ENCODE results near the gene LRIT2. TPM values are rescaled to one million over a fixed set of nuclear protein-coding genes. Genes with fewer than 3 reads are reported as not detected.

Gene LRIT2
- total RNA-seq, 2 experiments from 2014 or later, result not detected

DNA sequence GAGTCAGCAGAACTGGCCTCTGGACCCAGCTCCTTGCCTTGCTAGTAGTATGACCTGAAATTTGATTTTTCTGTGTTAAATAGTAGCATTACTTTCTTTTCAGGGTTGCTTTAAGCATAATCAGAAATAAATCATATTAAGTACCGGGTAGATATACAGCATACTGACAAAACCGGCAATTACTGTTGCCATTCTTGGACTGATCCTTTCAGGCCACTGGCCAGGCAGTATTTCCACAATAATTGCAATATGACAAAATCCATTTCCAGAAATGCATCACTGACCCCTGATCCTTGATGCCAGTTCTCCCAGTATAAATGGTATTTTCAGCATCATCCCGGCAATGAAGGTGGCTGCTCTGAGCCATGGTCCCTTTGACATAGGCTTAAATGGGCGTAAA lies 9.1 kb upstream of the LRIT2 start:
- POLR2A ChIA-PET, result no interaction called here
- H3K4me1 Mint-ChIP-seq, result no peaks in the 10 kb centered on the region
- H3K36me3 Mint-ChIP-seq, result no peaks in the 10 kb centered on the region
- no peak overlapping the region for H3K27ac Mint-ChIP-seq
- no peaks in the 10 kb centered on the region for H3K9me3 Mint-ChIP-seq
- ATAC-seq (ENCODE audit: low read depth) (no peak), DNase-seq (no peak)
- H3K4me3 Mint-ChIP-seq, result no peak overlapping the region
- peaks cover 11% of the 10 kb centered on the region for H3K27me3 Mint-ChIP-seq

DNA sequence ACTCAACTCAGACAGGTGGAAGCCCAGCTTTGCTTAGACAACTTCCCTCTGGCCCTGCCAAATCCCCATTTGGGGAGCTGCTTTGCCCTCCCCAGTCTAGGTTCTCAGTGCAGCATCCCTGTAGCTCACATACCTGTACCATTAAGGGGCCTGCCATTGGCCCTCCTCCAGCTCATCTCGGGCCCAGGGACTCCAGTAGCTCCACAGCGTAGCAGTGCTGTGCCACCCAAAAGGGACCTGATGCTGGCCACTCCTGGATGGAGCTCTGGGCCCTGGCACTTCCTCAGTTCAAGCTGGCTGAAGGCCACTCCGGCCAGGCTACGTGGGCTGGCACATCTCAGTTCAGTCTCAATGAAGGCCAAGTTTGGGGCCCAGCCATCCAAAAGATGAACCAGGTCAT lies 8.6 kb upstream of the LRIT2 start:
- no peaks in the 10 kb centered on the region for H3K9me3 Mint-ChIP-seq
- no peak overlapping the region for H3K4me3 Mint-ChIP-seq
- no peaks in the 10 kb centered on the region for H3K4me1 Mint-ChIP-seq
- ATAC-seq (ENCODE audit: low read depth), result no peak
- DNase-seq, result no peak
- peaks cover 15% of the 10 kb centered on the region for H3K27me3 Mint-ChIP-seq
- no peaks in the 10 kb centered on the region for H3K36me3 Mint-ChIP-seq
- POLR2A ChIA-PET, result no interaction called here
- H3K27ac Mint-ChIP-seq, result no peak overlapping the region

DNA sequence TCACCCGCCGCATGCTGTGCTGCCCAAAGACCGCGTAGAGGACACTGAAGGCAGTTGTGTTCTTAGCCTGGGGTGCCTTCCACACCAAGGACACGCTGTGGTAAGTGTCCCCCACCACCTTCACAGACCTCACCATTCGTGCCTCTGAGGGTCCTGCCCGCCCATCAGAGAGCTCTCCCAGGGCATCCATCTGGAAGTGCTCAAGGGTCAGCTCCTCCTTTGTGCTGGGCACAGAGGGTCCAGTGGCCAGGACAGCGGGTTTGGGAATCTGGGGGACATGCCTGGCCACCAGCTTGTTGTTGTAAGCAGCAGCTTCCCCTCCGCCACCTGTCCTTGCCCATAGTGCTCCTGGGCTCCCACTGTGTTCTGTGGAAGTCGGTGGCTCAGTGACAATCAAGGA lies 7.0 kb upstream of the LRIT2 start:
- Mint-ChIP-seq H3K4me3 (no peak overlapping the region), H3K4me1 (no peaks in the 10 kb centered on the region), H3K27ac (no peak overlapping the region), H3K27me3 (peaks cover 21% of the 10 kb centered on the region), H3K36me3 (no peaks in the 10 kb centered on the region), H3K9me3 (no peaks in the 10 kb centered on the region)
- DNase-seq (no peak), ATAC-seq (ENCODE audit: low read depth) (no peak)
- POLR2A ChIA-PET, result no interaction called here

DNA sequence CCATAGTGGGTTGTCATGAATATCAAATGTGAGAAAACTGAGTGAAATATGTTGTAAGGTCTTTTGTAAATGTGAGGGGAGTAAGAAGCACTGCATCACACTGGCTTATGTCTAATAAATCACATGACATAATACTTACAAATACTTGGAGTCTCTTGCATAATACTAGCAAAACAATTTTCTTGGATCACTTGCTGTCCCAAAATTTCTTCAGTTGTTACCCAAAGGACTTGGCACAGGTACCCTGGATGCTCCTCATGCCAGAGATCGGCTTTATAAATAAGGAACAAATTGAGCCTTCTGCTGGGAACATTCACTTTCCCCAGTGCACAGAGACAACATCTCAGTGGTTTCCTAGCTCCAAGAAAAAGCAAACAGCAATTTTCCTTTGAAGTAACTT lies 5.0 kb upstream of the LRIT2 start:
- Mint-ChIP-seq H3K27me3 (peaks cover 19% of the 10 kb centered on the region), H3K4me1 (no peaks in the 10 kb centered on the region), H3K9me3 (no peaks in the 10 kb centered on the region), H3K4me3 (no peak overlapping the region), H3K36me3 (no peaks in the 10 kb centered on the region), H3K27ac (no peak overlapping the region)
- POLR2A ChIA-PET, result no interaction called here
- DNase-seq (no peak), ATAC-seq (ENCODE audit: low read depth) (no peak)

DNA sequence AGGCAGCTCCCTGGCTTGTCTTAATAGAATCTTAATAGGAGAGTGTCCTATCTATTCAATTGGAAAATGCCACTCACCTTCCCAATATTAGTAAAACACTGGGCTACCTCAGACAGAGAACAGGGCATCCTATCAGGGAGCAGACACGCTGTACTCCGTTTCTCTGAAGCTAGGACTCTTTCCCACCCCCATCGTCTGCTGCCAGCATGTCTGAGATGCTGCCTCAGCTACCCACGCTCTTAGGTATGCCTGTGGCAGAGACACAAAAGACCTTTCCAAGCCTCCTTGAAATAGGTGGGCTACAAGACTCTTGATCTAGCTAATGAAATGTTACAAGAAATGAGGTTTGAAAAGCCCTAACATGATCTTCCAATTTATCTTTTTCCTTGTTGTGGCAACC lies 2.5 kb upstream of the LRIT2 start:
- Mint-ChIP-seq H3K4me1 (no peaks in the 10 kb centered on the region), H3K36me3 (no peaks in the 10 kb centered on the region), H3K4me3 (no peak overlapping the region), H3K27me3 (peaks cover 19% of the 10 kb centered on the region), H3K27ac (no peak overlapping the region), H3K9me3 (no peaks in the 10 kb centered on the region)
- DNase-seq (no peak), ATAC-seq (ENCODE audit: low read depth) (no peak)
- POLR2A ChIA-PET, result no interaction called here

DNA sequence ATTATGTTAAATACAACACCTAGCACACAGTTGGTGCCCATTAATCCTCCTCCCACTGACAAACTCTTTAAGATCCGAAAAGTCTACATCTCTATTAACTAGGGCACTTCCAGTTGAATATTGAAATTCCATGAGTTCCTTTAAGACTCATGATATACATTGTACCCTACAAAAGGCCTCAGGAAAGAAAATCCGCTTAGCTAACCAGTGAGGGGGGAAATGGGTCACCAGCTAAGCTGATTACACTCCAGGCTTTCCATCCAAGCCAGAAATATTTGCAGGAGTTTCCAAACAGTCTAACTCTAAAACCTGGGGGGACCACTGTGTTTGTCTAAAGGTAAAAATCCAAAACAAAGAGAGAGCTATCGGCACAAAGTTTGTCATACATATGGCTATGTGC lies 1.3 kb upstream of the LRIT2 start:
- H3K4me3 Mint-ChIP-seq, result no peak overlapping the region
- DNase-seq (no peak), ATAC-seq (ENCODE audit: low read depth) (no peak)
- no peaks in the 10 kb centered on the region for H3K9me3 Mint-ChIP-seq
- H3K27me3 Mint-ChIP-seq, result peaks cover 19% of the 10 kb centered on the region
- H3K27ac Mint-ChIP-seq, result no peak overlapping the region
- H3K4me1 Mint-ChIP-seq, result no peaks in the 10 kb centered on the region
- no peaks in the 10 kb centered on the region for H3K36me3 Mint-ChIP-seq
- POLR2A ChIA-PET, result no interaction called here

DNA sequence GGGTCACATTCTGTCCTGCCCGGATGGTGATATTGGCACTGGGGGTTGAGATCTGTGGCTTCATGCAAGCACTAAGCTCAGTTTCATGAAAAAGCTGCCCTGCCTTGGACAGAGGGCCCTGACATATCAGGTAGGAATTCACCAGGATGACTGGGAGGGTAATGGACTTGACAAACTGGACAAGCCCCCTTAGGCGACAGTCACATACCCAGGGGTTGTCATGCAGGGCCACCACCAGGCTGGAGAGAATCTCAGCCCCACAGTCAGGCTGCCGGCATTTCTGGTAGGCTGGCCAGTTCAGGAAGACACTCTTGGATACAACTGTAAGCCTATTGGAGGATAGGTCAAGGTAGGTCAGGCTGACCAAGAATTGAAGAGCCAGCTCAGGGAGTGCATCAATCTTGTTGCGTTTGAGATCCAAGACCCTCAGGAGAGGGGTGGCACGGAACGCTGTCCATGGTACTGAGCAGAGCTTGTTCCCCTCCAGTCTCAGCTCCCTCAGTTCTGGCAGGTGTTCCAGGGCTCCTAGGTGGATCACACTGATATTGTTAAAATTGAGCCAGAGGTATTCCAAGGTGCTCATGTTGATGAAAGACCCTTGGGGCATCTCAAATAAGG lies 824 bp downstream of the LRIT2 start:
- POLR2A ChIA-PET, result no interaction called here
- Mint-ChIP-seq H3K4me1 (no peaks in the 10 kb centered on the region), H3K9me3 (no peaks in the 10 kb centered on the region)

DNA sequence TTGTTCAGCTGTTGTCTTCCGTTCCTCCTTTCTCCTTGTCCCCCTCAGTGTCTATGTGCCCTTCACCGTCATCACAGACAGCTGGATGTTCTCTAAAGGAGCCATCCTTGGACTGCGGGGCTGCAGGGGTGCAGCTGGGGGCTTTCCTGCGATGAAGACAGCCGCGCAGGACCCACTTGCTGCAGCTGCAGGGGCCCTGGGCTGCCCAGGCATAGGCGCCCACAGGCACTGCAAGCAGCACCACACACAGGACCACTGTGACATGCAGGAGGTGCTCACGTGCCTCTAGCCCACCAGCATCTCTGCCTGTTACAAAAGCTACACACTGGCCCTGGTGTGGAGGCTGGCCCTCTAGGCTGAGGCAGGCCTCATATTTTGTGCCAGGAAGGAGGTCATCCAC lies 3.4 kb downstream of the LRIT2 start:
- H3K4me3 Mint-ChIP-seq, result no peak overlapping the region
- H3K36me3 Mint-ChIP-seq, result no peaks in the 10 kb centered on the region

More for the DNA sequence above, 824 bp downstream of the LRIT2 start:
- no peaks in the 10 kb centered on the region for H3K36me3 Mint-ChIP-seq
- DNase-seq (no peak), ATAC-seq (ENCODE audit: low read depth) (no peak)
- H3K27ac Mint-ChIP-seq, result no peak overlapping the region
- H3K4me3 Mint-ChIP-seq, result no peak overlapping the region
- H3K27me3 Mint-ChIP-seq, result peaks cover 18% of the 10 kb centered on the region

DNA sequence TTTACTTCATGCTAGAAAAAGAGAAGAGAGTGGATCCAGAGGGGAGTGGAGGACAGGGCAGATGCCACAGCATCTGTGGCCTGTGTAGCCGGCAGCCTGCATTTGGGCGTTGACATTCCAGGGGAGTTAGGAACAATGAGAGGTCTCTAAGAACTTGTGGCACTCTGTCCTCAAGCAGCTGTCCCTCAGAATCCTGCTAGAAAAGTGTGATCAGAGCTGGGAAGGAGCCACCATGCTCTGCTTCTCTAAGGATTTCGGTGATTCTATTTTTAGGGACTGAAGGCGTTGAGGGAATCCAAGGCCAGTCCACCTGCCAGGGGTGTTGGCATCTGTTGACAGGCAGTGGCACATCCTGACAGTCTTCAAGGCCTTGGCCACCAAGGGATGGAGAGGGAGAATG lies 7.6 kb downstream of the LRIT2 start:
- H3K36me3 Mint-ChIP-seq, result no peaks in the 10 kb centered on the region
- POLR2A ChIA-PET, result no interaction called here
- H3K27me3 Mint-ChIP-seq, result peaks cover 3% of the 10 kb centered on the region
- peaks cover 2% of the 10 kb centered on the region for H3K9me3 Mint-ChIP-seq
- no peak overlapping the region for H3K27ac Mint-ChIP-seq
- H3K4me3 Mint-ChIP-seq, result no peak overlapping the region
- H3K4me1 Mint-ChIP-seq, result no peaks in the 10 kb centered on the region
- ATAC-seq (ENCODE audit: low read depth) (no peak), DNase-seq (no peak)

More for the DNA sequence above, 3.4 kb downstream of the LRIT2 start:
- Mint-ChIP-seq H3K9me3 (peaks cover 2% of the 10 kb centered on the region), H3K4me1 (no peaks in the 10 kb centered on the region), H3K27ac (no peak overlapping the region), H3K27me3 (no peaks in the 10 kb centered on the region)
- DNase-seq (no peak), ATAC-seq (ENCODE audit: low read depth) (no peak)
- POLR2A ChIA-PET, result no interaction called here

DNA sequence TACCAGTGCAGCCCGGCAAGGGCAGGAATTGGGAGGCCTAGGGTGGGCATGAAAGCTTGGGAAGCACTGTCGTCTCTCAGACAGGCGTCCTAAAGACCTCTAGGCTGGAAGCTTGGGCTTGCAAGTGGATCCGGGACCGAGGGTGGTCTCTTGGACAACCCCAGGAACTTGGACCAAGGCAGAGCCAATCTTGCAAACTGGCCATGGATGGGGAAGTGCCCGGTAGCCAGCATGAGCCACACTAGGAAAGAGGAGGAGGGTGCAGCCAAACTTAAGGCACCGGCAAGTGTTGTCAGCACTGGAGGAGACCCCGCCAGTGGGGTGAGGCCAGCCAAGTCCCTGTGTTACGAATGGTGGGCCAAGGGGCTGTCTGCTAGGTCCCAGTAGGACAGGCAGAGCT lies 8.5 kb downstream of the LRIT2 start:
- Mint-ChIP-seq H3K9me3 (peaks cover 2% of the 10 kb centered on the region), H3K4me1 (no peaks in the 10 kb centered on the region), H3K36me3 (no peaks in the 10 kb centered on the region), H3K27me3 (peaks cover 3% of the 10 kb centered on the region), H3K27ac (no peak overlapping the region), H3K4me3 (no peak overlapping the region)
- ATAC-seq (ENCODE audit: low read depth), result no peak
- no peak for DNase-seq
- POLR2A ChIA-PET, result no interaction called here

DNA sequence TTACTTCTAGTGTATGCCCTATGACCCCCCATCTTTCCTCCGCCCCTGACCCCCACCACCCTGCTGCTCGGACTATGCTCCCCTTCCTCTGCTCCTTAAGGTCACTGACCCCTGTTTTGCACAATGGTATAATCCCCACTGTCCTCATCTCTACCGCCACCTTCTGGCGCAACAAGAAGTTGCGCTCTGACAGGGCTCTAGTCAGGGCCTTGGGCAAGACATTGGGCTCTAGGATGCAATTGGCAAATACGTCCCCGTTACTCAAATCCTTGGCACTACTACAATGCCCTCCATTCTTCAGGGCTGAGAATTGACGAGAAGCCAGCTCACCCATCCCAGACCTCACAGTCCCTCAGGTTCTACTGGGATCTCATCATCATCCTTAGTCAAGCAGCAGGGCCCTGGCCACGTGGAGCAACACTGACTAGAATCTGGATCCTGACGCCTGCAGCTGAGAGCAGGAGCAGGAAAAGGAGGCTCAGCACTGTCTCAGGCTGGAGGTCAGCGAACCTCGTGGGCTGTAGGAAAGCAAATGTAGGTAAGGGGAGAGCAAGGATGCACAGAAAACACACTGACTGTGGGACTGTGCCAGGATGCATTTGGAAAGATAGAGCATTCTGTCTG lies 10.6 kb downstream of the LRIT2 start:
- ATAC-seq (ENCODE audit: low read depth), result peak; percentile 91
- H3K9me3 Mint-ChIP-seq, result peaks cover 2% of the 10 kb centered on the region
- peak overlapping the region; percentile 59 for H3K4me3 Mint-ChIP-seq
- H3K27ac Mint-ChIP-seq, result peak overlapping the region; percentile 44
- H3K27me3 Mint-ChIP-seq, result peaks cover 3% of the 10 kb centered on the region
- H3K4me1 Mint-ChIP-seq, result no peaks in the 10 kb centered on the region
- H3K36me3 Mint-ChIP-seq, result no peaks in the 10 kb centered on the region
- peak; percentile 66 for DNase-seq
- POLR2A ChIA-PET, result no interaction called here

DNA sequence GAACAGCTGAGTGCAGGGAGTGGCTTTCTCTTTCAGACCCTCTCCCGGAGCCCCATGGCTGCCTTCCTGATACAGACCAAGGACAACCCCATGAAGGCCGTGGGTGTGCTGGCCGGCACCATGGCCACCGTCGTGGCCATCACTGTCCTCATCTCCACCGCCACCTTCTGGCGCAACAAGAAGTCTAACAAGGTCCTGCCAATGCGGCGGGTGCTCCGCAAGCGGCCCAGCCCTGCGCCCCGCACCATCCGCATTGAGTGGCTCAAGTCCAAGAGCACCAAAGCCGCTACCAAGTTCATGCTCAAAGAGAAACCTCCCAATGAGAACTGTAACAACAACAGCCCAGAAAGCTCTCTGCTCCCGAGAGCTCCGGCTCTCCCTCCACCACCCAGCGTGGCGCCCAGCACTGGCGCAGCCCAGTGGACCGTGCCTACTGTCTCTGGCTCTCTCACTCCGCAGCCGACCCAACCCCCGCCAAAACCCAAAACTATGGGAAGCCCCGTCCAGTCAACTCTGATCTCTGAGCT lies 11.2 kb downstream of the LRIT2 start:
- DNase-seq (no peak), ATAC-seq (ENCODE audit: low read depth) (peak; percentile 17)
- Mint-ChIP-seq H3K27ac (no peak overlapping the region), H3K9me3 (no peaks in the 10 kb centered on the region), H3K4me3 (peak overlapping the region; percentile 59), H3K27me3 (peaks cover 3% of the 10 kb centered on the region), H3K36me3 (no peaks in the 10 kb centered on the region), H3K4me1 (no peaks in the 10 kb centered on the region)
- POLR2A ChIA-PET, result no interaction called here

DNA sequence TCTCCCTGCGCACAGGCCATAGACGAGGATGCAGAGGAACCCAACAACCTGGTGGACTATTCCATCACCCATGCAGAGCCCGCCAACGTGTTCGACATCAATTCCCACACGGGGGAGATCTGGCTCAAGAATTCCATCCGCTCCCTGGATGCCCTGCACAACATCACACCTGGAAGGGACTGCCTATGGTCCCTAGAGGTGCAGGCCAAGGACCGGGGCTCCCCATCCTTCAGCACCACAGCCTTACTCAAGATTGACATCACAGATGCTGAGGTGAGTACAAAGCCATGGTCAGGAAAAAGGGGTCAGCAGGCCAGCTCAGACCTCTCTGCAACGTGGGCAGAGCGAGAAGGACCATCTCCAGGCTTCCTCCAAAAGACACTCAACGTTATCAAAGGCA lies 12.3 kb downstream of the LRIT2 start:
- H3K27me3 Mint-ChIP-seq, result peaks cover 8% of the 10 kb centered on the region
- DNase-seq (no peak), ATAC-seq (ENCODE audit: low read depth) (no peak)
- no peak overlapping the region for H3K27ac Mint-ChIP-seq
- H3K4me3 Mint-ChIP-seq, result no peak overlapping the region
- no peaks in the 10 kb centered on the region for H3K4me1 Mint-ChIP-seq
- no peaks in the 10 kb centered on the region for H3K36me3 Mint-ChIP-seq
- H3K9me3 Mint-ChIP-seq, result no peaks in the 10 kb centered on the region
- POLR2A ChIA-PET, result no interaction called here

DNA sequence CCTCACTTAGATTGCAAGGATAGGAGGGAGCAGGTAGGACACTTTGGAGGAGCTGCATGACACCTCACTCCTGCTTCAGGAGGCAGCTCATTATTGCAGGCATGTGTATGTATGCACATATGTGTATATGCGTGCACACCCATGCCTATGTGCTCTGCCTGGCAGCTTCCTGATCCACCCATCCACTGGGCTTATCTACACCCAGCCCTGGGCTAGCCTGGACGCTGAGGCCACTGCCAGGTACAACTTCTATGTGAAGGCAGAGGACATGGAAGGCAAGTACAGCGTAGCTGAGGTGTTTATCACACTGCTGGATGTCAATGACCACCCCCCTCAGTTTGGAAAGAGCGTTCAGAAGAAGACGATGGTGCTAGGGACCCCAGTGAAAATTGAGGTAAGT lies 13.3 kb downstream of the LRIT2 start:
- no peak for DNase-seq
- POLR2A ChIA-PET, result no interaction called here
- Mint-ChIP-seq H3K4me1 (no peaks in the 10 kb centered on the region), H3K27me3 (peaks cover 8% of the 10 kb centered on the region), H3K9me3 (no peaks in the 10 kb centered on the region), H3K27ac (no peak overlapping the region), H3K36me3 (no peaks in the 10 kb centered on the region), H3K4me3 (no peak overlapping the region)
- no peak for ATAC-seq (ENCODE audit: low read depth)

All from activated naive CD8-positive, alpha-beta T cell treated with anti-CD3 and anti-CD28 coated beads, Interleukin-2, amount 10 ng/mL, durations not matched to agents 7 days and 5 days (primary cell).